PFSK-1 (cell line): ENCODE results near the gene MEGF11.

Source experiments
- POLR2AphosphoS5 ChIP-seq: IDR thresholded peaks from 2 replicates; pipeline ENCODE4 v1.6.1; 2012; ENCODE audit warnings: low read depth, mild to moderate bottlenecking, control low read depth, low read length, moderate library complexity
- REST ChIP-seq, 2 experiments: IDR thresholded peaks; 2 replicates each; pipeline versions ENCODE4 v1.6.1 to v1.8.0; 2011 to 2012; ENCODE audit warnings: low read depth in 2 of 2, low read length in 2 of 2, control low read depth in 1 of 2, inconsistent platforms in 1 of 2, mild to moderate bottlenecking in 1 of 2, moderate library complexity in 1 of 2; ENCODE audit not compliant: insufficient read depth in 1 of 2
- TAF1 ChIP-seq: IDR thresholded peaks from 2 replicates; pipeline ENCODE4 v1.6.1; 2012; ENCODE audit warnings: low read length, control low read depth, borderline replicate concordance; ENCODE audit not compliant: insufficient read depth

GRCh38 chr15:66065325-66065724, 188.2 kb downstream of the MEGF11 start:
- TF ChIP-seq TAF1, result no peak
- TF ChIP-seq REST (IDR thresholded peaks at IDR 0.05; ENCODE audit: insufficient read depth in 1 of 2, low read depth in 2 of 2, low read length in 2 of 2), result no peak
- TF ChIP-seq POLR2AphosphoS5, result no peak
